ENCODE data around the gene NRXN2.
A peak's percentile ranks its signal among the peaks of the same experiment; 100 is the strongest.

Gene NRXN2

GRCh38 chr11:64723117-64723906 lies at the start of gene NRXN2:
TSS of gene NRXN2 (minus strand) at chr11:64723197. CDS start at chr11:64713699, 9,498 bp downstream.
- DNase-seq (ENCODE audit: low spot score) = peak; percentile 98

DNA sequence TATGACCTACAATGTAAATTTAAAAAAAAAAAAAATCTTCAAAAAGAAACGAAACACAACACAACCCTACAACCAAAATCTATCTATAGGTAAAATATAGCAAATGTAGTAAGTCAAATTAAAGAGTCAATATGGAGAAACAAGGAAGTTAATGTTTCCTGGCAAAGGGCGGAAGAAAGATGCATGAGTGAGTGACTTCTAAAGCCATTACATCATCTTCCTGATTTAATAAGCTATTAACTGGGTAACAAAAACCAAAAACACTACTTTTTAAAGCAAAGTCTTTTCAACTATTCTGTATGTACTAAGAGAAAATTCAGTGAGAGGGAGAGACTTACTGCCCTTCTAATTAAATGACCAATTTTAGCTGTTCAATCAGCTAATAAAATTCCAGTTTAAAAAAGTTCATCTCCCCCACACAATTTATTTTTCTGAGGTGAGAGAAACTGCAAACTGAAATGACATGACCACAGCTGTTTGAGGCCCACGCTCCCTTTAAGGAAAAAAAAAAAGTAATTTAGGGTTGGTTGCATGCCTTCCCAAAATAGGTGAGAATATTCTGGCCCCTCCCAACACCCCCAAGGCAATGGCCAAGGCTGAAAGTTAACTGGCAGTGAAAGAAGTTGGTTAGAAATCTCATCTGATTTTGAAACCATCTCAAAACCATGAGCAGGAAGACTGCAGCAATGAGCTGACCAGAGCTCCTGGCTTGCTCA lies 49.5 kb upstream of the NRXN2 start:
- DNase-seq (ENCODE audit: low spot score) = no peak

DNA sequence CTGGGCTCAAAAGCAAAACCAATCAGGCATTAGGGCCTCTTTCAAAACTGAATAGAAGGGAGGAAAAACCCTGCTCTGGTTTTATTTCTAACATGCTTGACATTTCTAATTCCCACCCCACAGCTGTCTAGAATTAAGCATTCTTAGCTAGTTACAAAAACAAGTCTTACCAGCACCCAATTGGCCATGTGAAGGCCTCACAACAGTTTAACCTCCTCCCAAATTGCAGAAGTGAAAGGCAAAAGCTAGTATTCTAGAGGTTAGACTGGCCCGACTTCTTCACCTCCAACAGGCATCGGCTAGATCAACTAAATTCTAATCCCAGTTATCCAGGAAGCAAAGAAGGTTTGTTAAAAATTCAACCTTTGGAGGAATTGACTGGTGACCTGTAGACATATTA lies 48.9 kb upstream of the NRXN2 start:
- DNase-seq (ENCODE audit: low spot score) = no peak

GRCh38 chr11:64770120-64770519 lies 47.1 kb upstream of the NRXN2 start:
- no peak for DNase-seq (ENCODE audit: low spot score)

GRCh38 chr11:64769283-64769682 lies 46.3 kb upstream of the NRXN2 start:
- DNase-seq (ENCODE audit: low spot score) = no peak

- DNase-seq (ENCODE audit: low spot score) = no peak
Measured at GRCh38 chr11:64768300-64768694, 45.3 kb upstream of the NRXN2 start.

DNA sequence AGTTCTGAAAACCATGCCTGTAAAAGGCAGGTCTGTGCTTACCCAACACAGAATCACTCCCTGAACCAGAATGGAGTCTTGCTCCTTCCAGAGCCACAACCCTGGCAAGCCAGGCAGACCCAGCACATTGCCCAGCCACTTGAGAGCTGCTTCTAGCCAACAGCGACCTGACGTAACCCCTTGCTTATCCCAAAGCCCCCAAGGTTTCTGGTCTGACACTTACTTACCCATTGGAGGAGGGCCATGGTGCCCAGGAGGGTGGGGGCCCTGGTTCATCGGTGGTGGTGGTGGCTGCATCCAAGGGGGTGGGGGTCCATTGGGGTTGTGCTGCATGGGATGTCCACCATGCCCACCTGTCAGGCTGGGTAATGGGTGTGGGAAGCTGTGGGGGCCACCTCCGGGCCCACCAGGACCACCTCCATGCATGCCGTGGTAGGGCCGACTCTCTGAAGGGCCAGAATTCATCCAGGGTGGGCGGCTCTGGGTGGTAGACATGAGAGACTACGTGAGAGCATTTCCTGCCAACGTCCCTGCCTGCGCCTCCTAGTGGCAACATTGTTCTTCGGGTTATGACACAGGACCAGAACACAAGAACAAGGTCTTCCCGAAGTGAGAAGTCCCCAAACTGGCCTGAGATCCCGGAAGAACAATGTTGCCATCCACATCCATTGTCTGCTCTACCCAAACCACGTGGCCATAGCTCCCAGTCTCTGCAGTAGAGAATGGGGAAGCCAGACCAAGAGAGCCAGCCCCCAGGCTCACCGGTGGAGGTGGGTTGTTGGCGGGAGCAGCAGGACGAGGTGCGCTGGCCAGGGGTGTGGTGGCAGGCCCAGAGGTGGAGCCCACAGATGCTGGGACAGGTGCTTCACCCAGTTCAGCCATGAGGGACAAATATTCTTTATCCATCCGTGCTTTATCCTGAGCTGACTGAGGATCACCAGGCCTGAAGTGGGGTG lies 44.6 kb upstream of the NRXN2 start:
- DNase-seq (ENCODE audit: low spot score) = peak; percentile 61

DNA sequence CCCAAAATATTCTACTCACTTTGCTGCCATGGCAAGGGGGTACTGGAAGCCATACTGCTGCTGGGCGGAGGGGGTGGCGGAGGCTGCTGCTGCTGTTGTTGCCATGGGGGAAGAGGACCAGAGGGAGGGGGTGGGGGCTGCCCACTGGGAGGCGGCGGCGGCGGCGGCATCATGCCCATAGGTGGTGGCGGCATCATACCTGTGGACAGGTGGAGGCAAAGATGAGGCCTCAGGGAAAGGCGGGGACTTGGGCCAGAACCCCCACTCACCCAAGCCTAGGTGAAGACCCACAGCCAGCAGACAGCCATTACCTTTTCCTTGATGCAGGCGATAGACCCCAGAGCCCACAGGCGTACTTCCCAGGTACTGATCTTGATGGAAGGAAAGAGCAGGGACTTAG lies 43.9 kb upstream of the NRXN2 start:
- no peak for DNase-seq (ENCODE audit: low spot score)

GRCh38 chr11:64765851-64766665 lies 43.1 kb upstream of the NRXN2 start:
- DNase-seq (ENCODE audit: low spot score) = no peak

DNA sequence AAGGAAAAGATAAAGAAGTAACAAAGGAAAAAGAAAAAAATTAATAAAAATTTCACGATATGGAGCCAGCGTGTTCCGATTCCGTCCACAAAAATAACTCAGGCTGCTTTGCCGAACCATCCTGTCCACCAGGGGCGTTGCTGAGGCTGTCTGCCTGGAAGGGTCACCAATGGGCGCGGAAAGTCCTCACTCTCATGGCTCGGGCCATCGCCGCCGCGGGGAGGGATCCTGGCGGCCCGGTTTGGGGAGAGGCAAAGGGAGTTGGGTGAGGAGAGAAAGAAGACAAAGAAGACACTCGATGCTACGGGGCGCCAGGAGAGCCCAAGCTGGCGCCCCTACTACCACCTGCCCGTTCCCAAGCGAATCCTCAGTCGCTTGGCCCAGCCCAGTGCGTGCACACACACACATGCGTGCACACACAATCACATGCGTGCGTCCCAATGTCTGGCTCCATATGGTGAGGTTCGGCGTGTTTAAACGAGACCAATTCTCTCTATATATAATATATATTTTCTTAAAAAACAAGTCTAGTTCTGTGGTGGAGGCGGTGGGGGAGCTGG lies 42.4 kb upstream of the NRXN2 start:
- no peak for DNase-seq (ENCODE audit: low spot score)

DNA sequence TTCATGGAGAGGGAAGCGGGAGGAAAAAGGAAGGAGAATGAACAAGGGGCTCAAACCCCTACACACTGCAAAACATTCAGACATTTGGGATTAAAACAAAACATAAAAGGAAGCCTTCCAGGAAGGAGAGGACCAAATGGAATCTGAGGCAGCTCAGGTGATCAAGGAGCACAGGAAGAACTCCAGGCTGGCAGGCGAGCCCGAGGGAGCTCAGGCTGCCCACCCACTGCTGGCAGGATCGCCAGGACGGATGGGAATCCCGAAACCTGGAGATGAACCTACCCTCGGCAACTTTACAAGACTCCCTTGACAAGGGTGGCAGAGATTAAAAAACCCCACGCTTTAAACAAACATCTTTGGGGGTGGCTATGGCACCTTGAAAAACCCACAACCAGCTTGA lies 41.8 kb upstream of the NRXN2 start:
- no peak for DNase-seq (ENCODE audit: low spot score)

DNA sequence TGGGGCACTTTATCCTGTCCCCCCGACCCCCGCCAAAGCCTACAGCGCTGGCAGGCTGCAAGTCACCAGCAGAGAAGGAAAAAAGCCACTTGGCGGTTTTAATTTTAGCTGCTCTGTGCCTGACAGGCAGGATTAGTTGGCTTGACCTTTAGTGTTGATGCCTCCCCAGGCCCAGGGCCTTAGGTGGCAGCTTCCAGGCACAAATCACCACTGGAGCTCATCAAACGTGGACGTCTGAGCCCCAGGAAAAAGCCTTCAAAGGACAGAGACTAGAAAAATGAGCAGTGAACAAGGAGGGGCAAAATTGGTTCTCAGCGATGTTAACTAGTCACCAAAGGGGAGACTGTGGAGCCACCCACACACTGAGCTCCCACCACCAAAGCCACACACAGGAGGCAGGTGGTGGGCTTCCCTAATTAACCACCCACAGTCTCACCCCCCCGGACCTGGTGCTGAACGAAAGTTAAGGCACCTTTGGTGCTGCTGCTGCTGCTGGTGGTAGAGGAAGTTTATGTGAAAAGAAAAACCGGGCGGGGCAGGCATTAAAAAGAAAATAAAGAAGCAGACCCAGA lies 41.1 kb upstream of the NRXN2 start:
- no peak for DNase-seq (ENCODE audit: low spot score)

GRCh38 chr11:64763526-64764039 lies 40.6 kb upstream of the NRXN2 start:
- DNase-seq (ENCODE audit: low spot score) = no peak

- peak; percentile 75 for DNase-seq (ENCODE audit: low spot score)
Measured at GRCh38 chr11:64762674-64763525, 39.9 kb upstream of the NRXN2 start.

DNA sequence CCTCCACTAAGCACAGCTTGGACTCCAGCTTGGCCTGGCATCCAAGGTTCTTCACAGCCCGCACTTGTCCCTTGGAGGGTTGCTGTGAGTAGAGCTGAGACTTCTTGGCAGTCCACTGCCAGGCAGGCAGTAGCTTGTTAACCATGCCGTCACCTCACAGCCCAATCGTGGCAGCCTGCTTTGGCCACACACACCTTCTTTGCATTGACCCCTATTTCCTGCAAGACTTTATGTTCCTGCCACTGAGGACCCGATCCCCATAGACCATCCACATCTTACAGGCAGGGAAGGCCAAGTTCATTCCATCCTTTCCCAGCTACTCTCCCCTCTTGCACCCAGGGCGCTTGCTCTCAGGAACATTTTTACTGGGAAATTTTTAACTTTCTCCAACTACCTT lies 39.3 kb upstream of the NRXN2 start:
- DNase-seq (ENCODE audit: low spot score) = no peak

GRCh38 chr11:64760759-64761420 lies 37.9 kb upstream of the NRXN2 start:
- no peak for DNase-seq (ENCODE audit: low spot score)

DNA sequence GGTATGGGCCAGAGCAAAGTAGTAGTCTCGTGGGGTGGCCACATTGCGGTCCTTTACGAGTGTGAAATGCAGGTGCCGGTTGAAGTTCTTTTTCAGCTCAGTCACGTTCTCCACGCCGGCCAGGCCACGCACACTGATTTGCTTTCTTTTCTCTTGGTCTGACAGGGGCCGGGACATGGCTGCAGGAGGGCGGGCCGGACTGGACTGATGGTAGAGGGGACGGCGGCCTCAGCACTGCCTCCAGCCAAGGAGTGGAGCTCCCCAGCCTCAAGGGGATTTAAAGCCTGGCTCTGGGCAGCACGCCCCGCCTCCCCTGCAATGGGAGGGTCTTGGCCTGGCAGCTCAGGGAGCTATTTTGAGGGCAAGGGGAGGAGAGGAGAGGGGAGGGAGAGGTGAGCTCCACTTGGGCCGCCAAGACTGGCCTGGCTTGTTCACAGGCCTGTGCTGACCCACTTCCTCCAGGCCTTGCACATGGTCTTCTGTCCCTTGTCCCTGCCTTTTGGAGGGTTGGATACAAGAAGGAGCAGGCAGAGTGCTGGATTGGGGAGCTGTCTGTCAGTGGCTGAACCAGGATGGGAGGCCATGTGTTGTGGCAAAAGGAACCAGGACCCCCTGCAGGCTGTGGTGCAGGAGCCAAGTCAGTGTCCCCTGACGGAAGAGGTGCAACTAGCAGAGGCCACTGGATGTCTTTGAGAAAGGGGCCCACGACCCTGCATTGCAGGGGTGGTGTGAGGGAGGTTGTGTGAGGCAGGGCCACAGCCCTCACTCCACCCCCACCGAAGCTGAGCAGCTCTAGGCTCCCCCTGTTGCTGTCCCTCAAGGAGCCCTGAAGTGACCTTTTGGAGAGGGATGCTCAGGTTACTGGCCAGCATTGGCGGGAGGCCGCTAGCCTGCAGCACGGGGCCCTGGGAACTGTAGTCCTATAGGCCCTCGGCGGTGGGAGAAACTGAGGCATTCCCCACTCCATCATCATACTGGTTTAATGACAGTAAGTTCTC lies 37.0 kb upstream of the NRXN2 start, which contains the start of gene PYGM:
TSS of gene PYGM (minus strand) at position 253 of the 998 bp plus-strand sequence. CDS start at position 177, 76 bp downstream.
- DNase-seq (ENCODE audit: low spot score) = no peak

All from hepatic stellate cell (primary cell).